Cardiac septum (tissue), 1 donor: ENCODE measurements around the gene ITGA2. TPM values are rescaled to one million over a fixed set of nuclear protein-coding genes. Genes with fewer than 3 reads are reported as not detected.

Experiments
- DNase-seq: peaks from one replicate; pipeline ENCODE4 v3.0.0-alpha.2; 2020; ENCODE audit warnings: low spot score
- intact Hi-C: fragments of 100-400 bp; cut with DNase I; formaldehyde crosslinking; loops from one replicate; pipeline ENCODE4 v1.14.0; 2022
- total RNA-seq: library from RNA; stranded (reverse); fragmentation: NEBNext Ultra II Directional; extraction: Animal tissue kit (Norgen Biotek cat#: 25700); gene quantifications from one replicate; pipeline ENCODE4 v1.2.1, GENCODE V29; 2021
- donor health status: DM: no; HTN: no; CAD: no.

Gene ITGA2
- total RNA-seq, 1 donor from 2014 or later: 1.4 TPM

DNA sequence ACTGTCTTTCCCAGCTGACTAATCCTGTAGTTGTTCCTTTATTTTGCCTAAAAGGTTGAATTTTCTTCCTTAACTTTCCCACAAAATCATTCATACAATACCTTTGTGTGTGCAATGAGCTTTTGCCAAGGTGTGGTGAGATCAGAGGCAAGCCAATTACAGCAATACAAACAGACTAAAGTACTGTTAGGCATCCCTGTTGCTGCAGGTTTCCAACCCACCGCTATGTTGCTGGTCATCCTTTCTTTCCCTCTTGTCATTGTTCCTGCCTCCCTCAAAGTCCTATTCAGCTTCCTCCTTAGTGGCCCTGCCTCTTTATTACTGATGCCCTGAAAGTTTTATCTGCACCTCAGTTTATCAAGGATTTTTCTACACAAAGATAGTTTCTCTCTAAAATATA lies 22.1 kb downstream of the ITGA2 start:
- no peak for DNase-seq
- intact Hi-C loops: no loop called here

DNA sequence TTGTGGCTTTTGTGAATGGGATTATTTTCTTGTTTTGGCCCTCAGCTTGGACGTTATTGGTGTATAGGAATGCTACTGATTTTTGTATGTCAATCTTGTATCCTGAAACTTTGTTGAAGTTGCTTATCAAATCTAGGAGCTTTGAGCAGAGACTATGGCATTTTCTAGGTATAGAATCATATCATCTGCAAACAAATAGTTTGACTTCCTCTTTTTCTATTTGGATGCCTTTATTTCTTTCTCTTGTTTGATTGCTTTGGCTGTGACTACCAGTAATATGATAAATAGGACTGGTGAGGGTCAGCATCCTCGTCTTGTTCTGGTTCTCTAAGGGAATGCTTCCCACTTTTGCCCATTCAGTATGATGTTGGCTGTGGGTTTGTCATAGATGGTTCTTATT lies 24.7 kb downstream of the ITGA2 start:
- intact Hi-C loops: no loop called here
- no peak for DNase-seq

DNA sequence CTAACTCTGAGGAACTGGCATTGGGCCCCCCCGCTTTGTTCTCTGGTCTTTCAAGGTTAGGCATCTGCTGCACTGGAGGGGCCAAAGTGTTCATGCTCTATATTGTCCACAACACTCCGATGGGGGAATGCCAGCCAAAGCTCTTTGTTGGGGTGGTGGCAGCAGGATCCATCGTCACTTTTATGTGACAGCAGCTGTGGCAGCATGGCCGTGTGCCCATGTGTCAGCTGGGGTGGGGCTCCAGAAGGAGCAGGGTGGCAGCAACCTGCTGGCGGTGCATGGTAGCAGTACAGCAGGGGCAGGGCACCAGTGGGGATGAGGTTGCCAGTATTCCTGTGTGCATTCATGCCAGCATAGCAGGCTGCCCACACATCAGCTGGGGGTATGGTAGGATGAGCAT lies 28.2 kb downstream of the ITGA2 start:
- intact Hi-C loops: no loop called here
- no peak for DNase-seq

DNA sequence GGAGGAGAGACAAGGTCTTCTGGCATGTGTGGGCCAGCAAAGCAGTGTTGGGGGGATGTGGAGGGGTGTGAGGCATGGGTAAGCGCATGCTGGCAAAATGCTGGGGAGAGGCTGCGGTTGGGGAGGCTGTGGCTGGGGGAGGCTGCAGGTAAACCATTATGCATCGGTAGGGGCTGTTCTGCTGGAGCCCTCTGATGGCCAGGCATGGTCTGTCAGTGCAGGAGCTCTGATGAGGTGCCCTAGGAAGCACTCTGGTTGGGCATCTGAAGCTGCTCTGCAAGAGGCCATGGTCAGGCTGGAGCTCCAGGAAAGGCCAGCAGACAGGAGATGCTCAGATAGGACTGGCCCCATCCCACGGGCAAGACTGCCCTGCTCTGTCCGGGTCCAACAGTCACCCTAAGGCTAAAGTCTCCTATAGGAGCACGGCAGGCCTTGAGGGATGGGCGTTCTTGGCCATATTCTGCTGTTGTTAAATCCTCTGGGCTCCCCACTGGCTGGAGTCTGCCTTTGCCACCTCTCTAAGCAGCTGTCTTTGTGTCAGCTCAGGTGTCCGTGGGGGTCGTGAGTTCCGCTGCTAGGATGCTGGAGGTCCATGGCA lies 28.7 kb downstream of the ITGA2 start:
- no peak for DNase-seq
- intact Hi-C loops: no loop called here

DNA sequence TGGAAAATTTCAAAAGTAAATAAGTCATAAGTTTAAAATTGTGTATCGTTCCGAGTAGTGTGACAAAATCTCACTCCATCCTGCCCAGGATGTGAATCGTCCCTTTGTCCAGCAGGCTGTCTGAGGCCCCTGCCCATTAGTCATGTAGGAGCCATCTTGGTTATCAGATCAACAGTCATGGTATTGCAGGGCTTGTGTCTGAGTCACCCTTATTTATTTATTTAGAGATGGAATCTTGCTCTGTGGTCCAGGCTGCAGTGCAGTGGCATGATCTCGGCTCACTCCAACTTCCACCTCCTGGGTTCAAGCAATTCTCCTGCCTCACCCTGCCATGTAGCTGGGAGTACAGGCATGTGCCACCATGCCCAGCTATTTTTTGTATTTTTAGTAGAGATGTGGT lies 30.2 kb downstream of the ITGA2 start:
- intact Hi-C loops: no loop called here
- no peak for DNase-seq

DNA sequence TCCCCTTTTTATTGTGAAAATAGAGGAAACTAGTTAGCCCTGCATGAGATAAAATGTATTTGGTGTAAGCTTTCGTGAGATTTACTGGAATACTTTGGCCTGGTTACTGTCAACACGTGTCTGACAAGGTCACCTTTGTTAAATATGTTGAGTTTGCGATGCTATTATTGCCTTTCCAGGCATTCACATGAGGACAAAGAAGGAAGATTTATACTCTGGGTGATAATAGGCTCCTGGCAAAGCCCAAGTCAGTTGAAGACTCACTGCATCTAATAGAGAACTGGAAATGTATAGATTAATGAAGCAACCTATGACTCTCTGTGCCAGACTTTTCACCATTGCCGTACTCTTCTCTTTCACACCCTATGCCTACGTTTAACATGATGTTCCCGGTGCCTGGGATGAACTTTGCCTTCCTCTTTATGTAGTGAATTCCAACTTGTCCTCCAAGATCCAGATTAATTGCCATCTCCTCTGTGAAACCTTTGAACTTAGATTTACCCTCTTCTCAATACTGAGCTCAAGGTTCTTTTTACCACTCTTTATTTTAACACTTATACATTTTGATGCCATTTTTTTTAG lies 33.9 kb downstream of the ITGA2 start:
- intact Hi-C loops: no loop called here
- DNase-seq: no peak

DNA sequence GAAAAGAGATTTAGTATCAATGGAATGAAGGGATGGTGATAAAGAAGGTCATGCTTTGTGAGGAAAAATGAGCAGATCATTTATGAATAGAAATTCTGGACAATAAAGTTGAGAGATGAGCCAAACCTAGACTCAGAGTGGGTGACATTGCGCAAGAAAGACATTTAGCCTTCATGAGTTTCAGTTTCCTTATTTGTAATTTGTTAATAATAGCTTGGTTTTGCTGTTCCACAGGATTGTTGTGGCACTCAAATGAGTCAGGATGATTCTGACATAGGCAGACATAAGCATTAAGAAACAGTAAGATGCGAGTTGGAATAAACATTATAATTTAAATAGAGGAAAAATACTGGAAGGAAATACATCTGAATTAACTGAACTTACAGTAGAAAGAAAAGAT lies 34.8 kb downstream of the ITGA2 start:
- intact Hi-C loops: no loop called here

DNA sequence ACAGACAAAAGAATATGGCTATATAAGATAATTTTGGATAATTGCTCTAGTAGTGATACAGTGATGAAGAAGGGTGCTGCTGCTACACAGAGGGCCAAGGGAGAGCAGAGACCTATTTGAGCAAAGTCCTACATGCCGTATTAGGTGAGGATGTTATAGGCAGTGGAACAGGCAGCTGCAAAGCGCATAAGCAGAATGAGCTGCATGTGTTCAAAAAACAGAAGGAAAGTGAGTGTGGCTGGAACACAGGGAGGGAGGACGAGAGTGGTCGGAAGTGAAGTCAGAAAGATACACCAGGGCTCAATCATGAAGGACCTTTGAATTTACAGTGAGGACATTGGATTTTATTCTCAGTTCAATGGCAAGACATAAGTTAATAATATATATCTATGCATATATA lies 35.4 kb downstream of the ITGA2 start:
- no peak for DNase-seq
- intact Hi-C loops: no loop called here

More for the DNA sequence above, 34.8 kb downstream of the ITGA2 start:
- DNase-seq: no peak

DNA sequence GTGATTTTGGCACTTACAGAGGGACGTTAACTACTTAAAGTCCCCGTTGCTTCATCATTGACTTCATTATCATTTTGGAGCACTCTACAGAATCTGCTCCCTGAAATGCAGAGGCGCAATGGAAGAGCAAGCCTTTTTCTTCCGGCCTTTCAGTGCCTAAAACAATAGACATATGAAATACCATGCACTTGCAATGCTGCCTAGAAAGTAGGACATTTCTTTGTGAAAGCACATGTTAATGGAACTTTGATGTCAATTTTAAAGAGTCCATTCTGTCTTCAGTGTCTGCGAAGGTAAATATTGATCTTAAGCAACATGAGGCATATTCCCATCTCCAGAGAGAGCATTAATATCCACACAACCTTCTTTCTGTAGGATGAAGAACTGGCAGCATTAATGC lies 36.3 kb downstream of the ITGA2 start:
- intact Hi-C loops: loop anchor here (5.0 kb wide), 1 partner anchor 38 kb away; the partner anchor contains the start of gene ITGA2
- DNase-seq: no peak

DNA sequence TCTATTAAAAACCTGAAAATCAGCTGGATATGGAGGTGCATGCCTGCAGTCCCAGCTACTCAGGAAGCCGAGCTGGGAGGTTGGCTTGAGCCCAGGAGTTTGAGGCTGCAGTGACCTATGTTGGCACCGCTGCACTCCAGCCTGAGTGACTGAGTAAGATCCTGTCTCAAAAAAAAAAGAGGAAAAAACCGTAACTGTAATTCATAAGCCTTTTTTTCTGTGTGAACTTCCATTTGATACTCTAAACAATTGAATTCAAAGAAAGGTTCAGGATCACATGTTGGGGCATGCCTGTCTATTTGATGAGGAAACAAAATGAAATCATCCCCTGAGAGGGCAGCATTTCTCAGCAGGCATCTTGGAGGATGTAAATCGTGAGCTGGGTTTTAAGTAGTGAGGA lies 38.8 kb downstream of the ITGA2 start:
- intact Hi-C loops: loop anchor here (5.0 kb wide), 1 partner anchor 41 kb away; the partner anchor contains the start of gene ITGA2
- no peak for DNase-seq

DNA sequence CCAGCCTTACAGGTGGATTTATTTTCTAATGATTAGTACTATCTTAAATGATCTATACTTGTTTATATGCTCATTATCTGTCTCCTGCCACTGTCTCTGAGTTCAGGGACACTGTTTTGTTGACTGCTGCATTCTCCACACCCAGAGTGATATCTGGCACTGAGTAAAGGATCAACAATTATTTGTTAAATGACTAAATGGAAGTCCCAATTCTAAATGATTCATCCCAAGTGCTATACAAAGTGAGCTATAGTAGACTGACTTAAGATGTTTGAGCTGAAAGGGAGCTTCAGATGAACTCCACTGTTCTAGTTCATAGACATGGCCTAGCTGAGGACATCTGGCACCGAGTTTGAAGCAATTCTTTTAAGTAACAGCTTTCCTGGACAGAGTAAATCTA lies 40.5 kb downstream of the ITGA2 start:
- intact Hi-C loops: loop anchor here (5.0 kb wide), 1 partner anchor 42 kb away; the partner anchor contains the start of gene ITGA2
- no peak for DNase-seq

DNA sequence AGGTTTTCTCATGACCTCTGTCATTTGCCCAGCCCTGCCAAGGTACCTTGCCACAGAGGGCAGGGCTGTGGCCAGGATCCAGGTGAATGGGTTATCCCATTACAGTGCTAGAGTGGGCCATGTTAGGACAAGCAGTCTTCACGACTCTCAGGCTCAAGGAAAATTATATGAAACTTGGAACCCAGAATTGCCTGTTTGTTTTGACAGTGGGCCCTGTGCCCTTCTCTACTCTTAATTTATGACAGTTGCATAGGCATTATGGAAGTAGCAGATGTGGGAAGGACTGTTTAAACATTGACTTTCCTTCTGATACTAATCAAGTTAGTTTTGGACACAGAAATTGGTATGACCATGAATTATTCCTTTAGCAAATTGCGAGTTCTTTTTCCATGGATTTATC lies 41.7 kb downstream of the ITGA2 start:
- no peak for DNase-seq
- intact Hi-C loops: no loop called here

DNA sequence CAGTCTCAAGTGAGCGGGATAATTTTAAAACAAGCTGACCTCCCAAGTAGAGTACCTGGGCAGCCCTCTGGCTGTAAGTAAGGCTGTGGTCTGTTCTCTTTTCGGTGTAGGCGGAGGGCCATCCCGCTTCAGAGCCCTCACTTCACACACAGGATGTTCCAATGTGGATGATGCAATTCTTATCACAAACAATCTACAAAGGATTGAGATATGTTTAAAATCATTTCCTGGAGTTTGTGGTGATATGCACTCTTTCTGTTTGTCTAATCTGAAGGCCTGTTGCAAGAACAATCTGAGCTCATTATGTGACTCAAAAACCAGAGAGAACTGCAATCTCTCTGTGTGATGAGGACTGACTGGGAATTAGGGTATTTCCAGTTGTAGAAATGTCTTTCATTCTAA lies 42.5 kb downstream of the ITGA2 start:
- DNase-seq: no peak
- intact Hi-C loops: no loop called here

DNA sequence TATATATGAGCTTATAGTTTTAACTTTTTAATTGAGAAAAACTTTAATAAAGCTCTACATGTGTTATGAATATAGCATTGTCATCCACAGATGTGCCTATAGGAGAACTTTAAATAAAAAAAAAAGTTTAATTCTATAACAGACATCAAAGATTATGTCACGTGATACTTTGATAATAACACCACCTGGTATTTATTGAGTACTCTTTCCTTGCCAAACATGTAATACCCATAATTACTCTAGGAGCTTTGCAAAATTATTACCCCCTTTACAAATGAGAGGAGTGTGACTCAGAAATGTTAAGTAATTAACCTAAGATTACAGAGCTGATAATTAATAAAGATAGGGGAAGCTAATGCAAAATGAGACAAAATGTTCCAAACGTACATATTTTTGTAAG lies 43.0 kb downstream of the ITGA2 start:
- no peak for DNase-seq
- intact Hi-C loops: no loop called here

DNA sequence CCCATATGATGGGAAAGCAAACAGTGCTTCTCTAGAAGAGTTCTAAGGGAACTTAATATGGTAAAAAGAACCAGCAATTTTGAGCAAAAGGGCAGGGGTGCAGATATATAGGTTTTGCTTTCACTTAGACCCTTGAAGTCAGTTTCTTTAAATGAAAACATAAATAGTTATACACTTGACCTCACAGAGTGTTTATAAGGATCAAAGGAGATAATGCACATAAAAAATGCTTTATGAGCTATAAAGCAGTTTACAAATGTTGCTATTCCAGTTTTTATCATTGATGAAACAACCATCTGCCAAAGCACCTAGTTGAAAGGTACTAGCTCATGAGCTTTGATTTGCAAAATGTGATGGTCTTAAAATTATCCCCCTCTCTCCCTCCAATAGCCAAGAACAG lies 45.7 kb downstream of the ITGA2 start:
- intact Hi-C loops: no loop called here
- DNase-seq: no peak

DNA sequence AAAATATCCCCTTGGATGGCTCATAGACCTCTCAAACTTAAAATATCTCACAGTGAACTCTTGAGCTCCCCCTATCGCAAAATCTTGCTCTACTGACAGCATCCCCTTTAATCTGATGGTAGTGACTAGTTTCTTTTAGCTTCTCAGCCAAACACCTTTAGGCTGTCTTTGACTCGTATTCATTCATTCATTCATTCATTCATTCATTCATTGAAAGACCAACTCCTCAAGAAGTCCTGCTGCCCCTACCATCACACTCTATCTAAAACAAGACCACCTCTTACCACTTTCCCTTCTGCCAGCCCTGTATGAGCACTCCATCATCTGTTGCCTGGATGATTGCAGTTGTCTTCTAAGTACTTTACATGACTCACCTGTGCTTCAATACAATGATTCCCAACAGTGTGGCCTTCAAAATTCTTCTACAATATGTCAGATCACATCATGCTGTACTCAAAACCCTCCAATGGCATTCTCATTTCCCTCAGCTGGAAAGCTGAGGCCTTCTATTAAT lies 46.8 kb downstream of the ITGA2 start:
- no peak for DNase-seq
- intact Hi-C loops: no loop called here

DNA sequence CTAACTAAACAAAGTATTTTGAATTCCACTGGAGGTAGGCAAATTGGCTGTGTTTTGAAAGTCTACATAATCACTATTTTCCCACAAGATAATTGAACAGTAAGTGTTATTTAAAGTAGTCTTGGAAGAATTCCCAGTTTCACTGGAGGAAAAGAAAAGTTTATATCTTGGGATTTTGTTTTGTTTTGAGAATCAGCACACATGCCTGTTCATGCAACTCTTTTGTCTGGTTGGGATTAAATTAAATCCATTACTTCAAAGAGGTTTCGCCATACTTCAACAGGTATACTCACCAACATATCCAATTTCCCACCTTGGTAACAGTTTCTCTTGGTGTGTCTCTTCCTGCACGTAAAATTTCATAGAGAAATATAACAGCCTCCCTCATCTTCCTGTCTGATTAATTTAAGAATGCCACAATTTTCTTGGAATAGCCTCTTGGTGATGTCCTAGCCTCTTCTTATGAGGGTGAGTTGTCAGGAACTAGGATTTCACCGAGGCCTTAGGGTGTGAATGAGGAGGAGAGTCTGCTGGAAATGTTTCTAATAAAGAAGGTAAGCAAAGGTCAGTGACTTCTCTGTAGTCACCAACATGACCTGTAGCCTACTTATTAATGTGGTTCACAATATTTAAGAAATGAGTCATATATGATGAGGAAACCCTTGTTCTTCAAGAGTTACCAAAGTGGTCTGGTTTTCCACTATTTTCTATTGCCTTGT lies 48.1 kb downstream of the ITGA2 start:
- DNase-seq: no peak
- intact Hi-C loops: no loop called here

DNA sequence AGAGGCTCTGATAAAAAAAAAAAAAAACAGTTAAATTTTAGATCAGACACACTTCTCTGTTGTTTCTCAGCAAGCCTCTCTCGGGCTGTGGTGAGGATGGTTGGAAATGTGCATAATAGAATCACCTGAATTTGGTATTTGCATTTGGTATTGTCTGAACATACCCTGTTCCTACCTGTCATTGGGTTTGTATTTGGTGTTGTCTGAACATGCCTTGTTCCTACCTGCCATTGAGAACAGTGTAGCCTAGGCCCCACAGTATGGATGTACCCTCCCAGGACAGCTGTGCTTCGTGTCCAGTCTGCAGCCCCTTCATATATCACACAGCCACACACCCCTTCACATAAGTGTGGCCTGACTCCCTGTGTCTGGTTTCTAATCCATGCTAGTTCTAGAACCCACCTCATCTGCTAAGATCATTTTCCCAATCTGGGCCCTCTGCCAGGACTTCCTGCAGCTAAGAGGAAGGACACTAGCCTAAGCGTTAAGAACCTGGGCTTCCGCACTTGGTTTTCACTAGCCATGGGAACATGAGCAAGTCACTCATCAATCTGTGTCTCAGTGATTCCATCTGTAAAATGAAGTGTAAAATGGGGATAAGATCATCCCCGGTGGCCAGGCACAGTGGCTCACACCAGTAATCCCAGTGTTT lies 49.2 kb downstream of the ITGA2 start:
- intact Hi-C loops: no loop called here
- no peak for DNase-seq

DNA sequence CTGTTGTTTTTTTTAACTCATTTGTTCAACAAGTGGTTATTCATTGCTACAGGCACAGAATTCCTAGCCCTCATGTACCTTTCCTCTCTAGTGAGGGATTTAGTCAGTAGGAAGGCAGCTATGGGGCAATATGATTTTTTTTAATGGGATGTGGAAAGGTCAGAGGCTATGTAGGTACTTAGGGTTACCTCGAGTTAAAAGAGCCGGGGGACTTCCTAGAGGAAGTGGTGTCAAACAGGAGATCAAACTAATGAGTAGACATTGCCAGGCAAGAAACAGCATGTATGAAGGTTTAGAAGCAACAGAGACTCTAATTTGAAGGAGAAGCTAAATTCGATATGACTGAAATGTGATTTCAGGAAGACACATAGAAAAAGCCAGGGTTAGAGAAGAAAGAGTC lies 50.7 kb downstream of the ITGA2 start:
- DNase-seq: no peak
- intact Hi-C loops: no loop called here

DNA sequence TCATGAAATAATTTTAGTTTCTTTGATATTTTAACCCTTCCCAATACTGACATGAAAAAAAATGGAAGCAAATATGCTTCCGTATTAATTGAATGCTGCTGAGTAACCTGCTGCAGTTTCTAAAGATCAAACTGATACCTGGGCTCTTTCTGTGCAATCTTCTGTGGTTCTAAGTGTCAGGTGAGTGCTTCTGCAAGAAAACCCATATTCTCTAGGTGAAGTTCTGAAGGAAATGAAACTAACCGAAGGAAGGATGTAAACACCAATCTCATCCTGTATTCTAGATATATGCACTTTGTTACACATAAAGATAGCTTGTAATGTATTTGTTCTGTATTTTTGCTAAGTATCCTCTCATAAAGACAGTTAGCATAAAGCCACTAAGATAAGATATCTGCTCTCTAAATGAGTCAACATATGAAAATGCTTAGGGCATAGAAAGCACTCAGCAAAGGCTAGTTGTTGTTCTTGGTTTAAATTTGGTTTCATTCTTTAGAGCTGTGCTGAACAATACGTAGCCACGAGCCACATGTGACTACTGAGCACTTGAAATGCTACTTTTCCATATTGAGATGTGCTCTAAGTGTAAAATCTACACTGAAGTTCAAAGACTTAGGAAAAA lies 52.0 kb downstream of the ITGA2 start:
- intact Hi-C loops: no loop called here
- DNase-seq: no peak
